Calu3 (cell line): ENCODE results near the gene PXT1. TPM values are rescaled to one million over a fixed set of nuclear protein-coding genes. Genes with fewer than 3 reads are reported as not detected.

ENCODE experiments used
- BruUV-seq: library from RNA; stranded (reverse); fragments of 400-500 nt; replicated peaks from 2 replicates; lab custom pipeline; 2021; lab: Mats Ljungman, UMichigan
- CTCF ChIA-PET: fragments of 300-600 bp; sonication (Branson Sonifier 250); formaldehyde crosslinking; loops from one replicate; lab custom pipeline; 2022; ENCODE audit warnings: antibody characterized with exemption; lab: Charles Lee
- DNase-seq: peaks from one replicate; pipeline ENCODE4 v3.0.0; 2022
- H3K27ac Mint-ChIP-seq: one replicate; pipeline ENCODE4 v1.8.0; 2022; ENCODE audit warnings: mixed read lengths; ENCODE audit not compliant: unreplicated experiment
- H3K27me3 Mint-ChIP-seq: one replicate; pipeline ENCODE4 v1.8.0; 2022; ENCODE audit warnings: mixed read lengths; ENCODE audit not compliant: unreplicated experiment
- H3K36me3 Mint-ChIP-seq: one replicate; pipeline ENCODE4 v1.8.0; 2022; ENCODE audit warnings: mild to moderate bottlenecking, moderate library complexity, mixed read lengths; ENCODE audit not compliant: insufficient read depth, unreplicated experiment
- H3K4me1 Mint-ChIP-seq: one replicate; pipeline ENCODE4 v1.8.0; 2022; ENCODE audit warnings: mild to moderate bottlenecking, low read depth, mixed read lengths; ENCODE audit not compliant: unreplicated experiment
- H3K4me3 Mint-ChIP-seq: one replicate; pipeline ENCODE4 v1.8.0; 2022; ENCODE audit warnings: mild to moderate bottlenecking, low read depth, moderate library complexity, mixed read lengths; ENCODE audit not compliant: unreplicated experiment
- H3K9me3 Mint-ChIP-seq: one replicate; pipeline ENCODE4 v1.8.0; 2022; ENCODE audit warnings: low read depth, mixed read lengths; ENCODE audit not compliant: unreplicated experiment
- intact Hi-C: fragments of 100-400 bp; cut with micrococcal nuclease; formaldehyde crosslinking; loops from one replicate; pipeline ENCODE4 v1.10.0; 2022; ENCODE audit not compliant: unreplicated experiment
- total RNA-seq: library from RNA; stranded (reverse); gene quantifications from 2 replicates; pipeline ENCODE4 v1.2.3, GENCODE V29; 2022
- TF ChIP-seq, protein P1 (sequence below): fragments of 200-600 bp; IDR thresholded peaks from one replicate; pipeline ENCODE4 v1.8.0; 2022; ENCODE audit warnings: antibody characterized with exemption; ENCODE audit not compliant: unreplicated experiment

Gene PXT1
- total RNA-seq, 1 experiment from 2014 or later = 0.21 TPM

DNA sequence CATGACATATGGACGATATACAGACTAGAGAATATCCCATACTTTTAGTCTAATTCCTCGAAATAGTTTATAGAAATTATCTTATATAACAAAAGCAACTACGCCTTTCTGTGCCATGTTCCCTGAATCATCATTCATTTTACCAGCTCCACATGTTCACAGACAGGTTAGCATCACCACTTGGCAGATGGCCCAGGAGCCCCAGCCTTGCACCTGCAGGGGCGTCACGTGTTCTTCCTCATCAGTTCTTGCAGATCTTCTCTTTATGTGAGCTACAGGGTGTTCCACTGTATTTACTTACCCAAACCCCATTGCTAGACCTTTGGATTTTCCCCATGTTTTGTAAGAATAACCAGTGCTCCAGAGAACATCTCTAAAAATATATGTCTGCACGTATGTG is 93.4 kb downstream of the PXT1 start:
- CTCF ChIA-PET = no interaction called here

DNA sequence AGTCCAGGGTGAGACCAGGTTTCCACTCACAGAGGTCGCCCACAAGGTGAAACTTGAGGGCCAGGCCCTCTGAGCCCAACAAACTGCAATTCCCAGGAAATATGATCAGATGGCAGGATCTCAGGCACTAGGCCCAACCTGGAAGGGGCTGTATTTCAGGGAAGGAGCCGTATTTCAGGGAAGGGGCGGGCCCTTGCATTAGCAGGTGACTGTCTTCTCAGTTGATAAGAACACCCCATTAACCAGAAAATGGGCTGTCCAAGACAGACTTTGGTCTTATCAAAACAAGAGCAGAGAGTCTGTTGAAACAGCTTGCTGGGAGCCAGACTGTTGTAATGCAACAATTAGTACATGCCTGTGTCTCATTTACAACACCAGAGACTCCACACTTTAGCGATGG is 95.0 kb downstream of the PXT1 start:
- no peaks in the 10 kb centered on the region for H3K27me3 Mint-ChIP-seq
- no peak for DNase-seq
- H3K27ac Mint-ChIP-seq = no peak overlapping the region
- H3K4me1 Mint-ChIP-seq = peaks cover 24% of the 10 kb centered on the region
- H3K9me3 Mint-ChIP-seq = no peaks in the 10 kb centered on the region
- intact Hi-C loops = no loop called here
- no peaks in the 10 kb centered on the region for H3K36me3 Mint-ChIP-seq
- no TSS peak for BruUV-seq
- H3K4me3 Mint-ChIP-seq = no peak overlapping the region
- TF ChIP-seq, protein P1, sequence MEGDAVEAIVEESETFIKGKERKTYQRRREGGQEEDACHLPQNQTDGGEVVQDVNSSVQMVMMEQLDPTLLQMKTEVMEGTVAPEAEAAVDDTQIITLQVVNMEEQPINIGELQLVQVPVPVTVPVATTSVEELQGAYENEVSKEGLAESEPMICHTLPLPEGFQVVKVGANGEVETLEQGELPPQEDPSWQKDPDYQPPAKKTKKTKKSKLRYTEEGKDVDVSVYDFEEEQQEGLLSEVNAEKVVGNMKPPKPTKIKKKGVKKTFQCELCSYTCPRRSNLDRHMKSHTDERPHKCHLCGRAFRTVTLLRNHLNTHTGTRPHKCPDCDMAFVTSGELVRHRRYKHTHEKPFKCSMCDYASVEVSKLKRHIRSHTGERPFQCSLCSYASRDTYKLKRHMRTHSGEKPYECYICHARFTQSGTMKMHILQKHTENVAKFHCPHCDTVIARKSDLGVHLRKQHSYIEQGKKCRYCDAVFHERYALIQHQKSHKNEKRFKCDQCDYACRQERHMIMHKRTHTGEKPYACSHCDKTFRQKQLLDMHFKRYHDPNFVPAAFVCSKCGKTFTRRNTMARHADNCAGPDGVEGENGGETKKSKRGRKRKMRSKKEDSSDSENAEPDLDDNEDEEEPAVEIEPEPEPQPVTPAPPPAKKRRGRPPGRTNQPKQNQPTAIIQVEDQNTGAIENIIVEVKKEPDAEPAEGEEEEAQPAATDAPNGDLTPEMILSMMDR = no peak
- CTCF ChIA-PET = no interaction called here

More for the DNA sequence above, 93.4 kb downstream of the PXT1 start:
- Mint-ChIP-seq H3K4me1 (peaks cover 24% of the 10 kb centered on the region), H3K36me3 (no peaks in the 10 kb centered on the region), H3K4me3 (no peak overlapping the region), H3K27me3 (no peaks in the 10 kb centered on the region), H3K27ac (no peak overlapping the region), H3K9me3 (no peaks in the 10 kb centered on the region)
- TF ChIP-seq, protein P1 = no peak
- no TSS peak for BruUV-seq
- intact Hi-C loops = no loop called here
- no peak for DNase-seq

DNA sequence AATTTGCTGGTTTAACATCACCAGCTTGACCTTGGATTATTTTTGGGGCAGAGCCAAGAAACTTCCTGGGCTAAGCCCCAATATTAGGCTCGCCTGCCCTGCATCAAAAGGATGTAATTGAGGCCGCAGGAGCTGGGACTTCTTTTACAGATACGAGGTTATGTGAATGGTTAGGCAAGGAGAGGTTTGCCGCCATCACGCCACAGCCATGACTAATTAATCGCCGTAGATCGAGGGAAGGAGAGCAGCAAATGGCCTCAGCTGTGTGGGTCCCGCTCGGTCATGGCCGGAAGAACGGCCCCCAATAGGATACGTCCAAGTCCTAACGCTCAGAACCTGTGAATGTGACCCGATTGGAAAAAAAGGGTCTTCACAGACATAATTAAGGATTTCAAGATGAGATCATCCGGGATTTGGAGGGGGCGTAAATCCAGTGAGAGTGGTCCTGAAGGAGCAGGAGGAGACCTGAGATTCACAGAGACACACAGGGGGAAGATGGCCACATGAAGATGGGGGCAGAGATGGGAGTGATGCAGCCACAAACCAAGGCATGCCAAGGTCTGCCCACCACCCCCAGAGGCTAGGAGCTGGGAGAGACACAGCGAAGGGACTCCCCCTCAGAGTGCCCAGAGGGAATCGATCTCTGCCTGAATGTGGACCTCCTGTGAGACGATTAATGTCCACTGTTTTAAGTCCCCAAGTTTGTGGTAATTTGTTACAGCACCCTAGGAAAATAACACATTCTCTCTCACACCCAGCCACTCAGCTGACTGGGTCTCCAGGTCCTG is 96.0 kb downstream of the PXT1 start:
- intact Hi-C loops = no loop called here
- Mint-ChIP-seq H3K27ac (no peak overlapping the region), H3K4me3 (no peak overlapping the region), H3K27me3 (no peaks in the 10 kb centered on the region), H3K9me3 (no peaks in the 10 kb centered on the region), H3K4me1 (peaks cover 21% of the 10 kb centered on the region), H3K36me3 (no peaks in the 10 kb centered on the region)
- BruUV-seq = no TSS peak
- DNase-seq = no peak
- TF ChIP-seq, protein P1 = no peak
- CTCF ChIA-PET = no interaction called here

DNA sequence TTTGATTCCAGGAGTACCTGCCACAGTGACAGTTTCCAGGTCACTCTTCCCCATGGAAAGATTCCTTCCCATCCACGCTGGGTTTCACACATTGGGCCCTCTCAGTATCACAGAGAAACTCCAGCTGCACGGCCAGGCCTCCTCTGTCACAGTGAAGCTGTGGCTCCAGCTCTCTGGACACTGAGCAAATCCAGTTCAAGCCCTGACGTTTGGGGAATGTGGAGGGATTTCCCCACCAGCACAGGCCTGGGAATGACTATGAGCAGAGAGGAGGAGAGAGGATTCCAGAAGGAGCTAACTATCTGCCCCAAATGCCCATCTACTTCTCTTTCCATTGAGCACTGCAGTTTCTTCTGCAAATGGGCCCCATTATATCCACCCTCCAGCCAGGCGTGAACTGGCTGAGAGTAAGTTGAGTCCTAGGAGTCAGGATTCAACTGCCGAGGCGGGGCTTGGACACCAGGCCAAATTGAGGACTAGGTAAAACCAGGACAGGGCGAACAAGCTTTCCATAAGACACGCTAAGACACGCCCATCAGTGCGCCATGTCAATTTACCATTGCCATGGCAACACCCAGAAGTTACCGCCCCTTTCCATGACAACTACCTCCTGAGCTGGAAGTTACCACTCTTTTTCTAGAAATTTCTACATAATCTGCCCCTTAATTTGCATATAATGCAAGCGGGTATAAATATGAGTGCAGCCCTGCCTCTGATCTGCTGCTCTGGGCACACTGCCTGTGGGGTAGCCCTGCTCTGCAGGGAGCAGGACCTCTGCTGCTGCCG is 96.8 kb downstream of the PXT1 start:
- DNase-seq = no peak
- no peaks in the 10 kb centered on the region for H3K27me3 Mint-ChIP-seq
- peaks cover 2% of the 10 kb centered on the region for H3K36me3 Mint-ChIP-seq
- peaks cover 16% of the 10 kb centered on the region for H3K4me1 Mint-ChIP-seq
- no TSS peak for BruUV-seq
- intact Hi-C loops = no loop called here
- TF ChIP-seq, protein P1 = no peak
- no peak overlapping the region for H3K27ac Mint-ChIP-seq
- CTCF ChIA-PET = no interaction called here
- no peak overlapping the region for H3K4me3 Mint-ChIP-seq
- H3K9me3 Mint-ChIP-seq = no peaks in the 10 kb centered on the region
